CD4-positive, alpha-beta T cell treated with Interleukin-6 at 100 ng/mL for 8 hours (primary cell): ENCODE results near the gene CSNK1E.

ENCODE experiments used
- DNase-seq: peaks from one replicate; pipeline ENCODE4 v3.0.0-alpha.2; 2020; ENCODE audit warnings: mixed read lengths, low spot score

CSNK1E gene

GRCh38 chr22:38305471-38306448 lies 11.5 kb downstream of the CSNK1E start:
- DNase-seq = peak; percentile 26

- no peak for DNase-seq
These were observed 12.7 kb downstream of the CSNK1E start for GRCh38 chr22:38304526-38304925.

- DNase-seq = no peak
These were observed 13.3 kb downstream of the CSNK1E start for GRCh38 chr22:38303974-38304373.

- DNase-seq = no peak
These were observed 14.3 kb downstream of the CSNK1E start for GRCh38 chr22:38302906-38303305.

- no peak for DNase-seq
These were observed 16.3 kb downstream of the CSNK1E start for GRCh38 chr22:38300946-38301345.

- no peak for DNase-seq
These were observed 16.9 kb downstream of the CSNK1E start for GRCh38 chr22:38300197-38300945.

- DNase-seq = no peak
These were observed 17.5 kb downstream of the CSNK1E start for GRCh38 chr22:38299770-38300102.

GRCh38 chr22:38298312-38299005 lies 18.8 kb downstream of the CSNK1E start:
- peak; percentile 35 for DNase-seq

- DNase-seq = no peak
These were observed 20.9 kb downstream of the CSNK1E start for GRCh38 chr22:38296372-38296771.

- no peak for DNase-seq
These were observed 21.4 kb downstream of the CSNK1E start for GRCh38 chr22:38295863-38296262.

GRCh38 chr22:38295339-38295738 lies 21.9 kb downstream of the CSNK1E start:
- no peak for DNase-seq

- no peak for DNase-seq
These were observed 23.0 kb downstream of the CSNK1E start for GRCh38 chr22:38294193-38294592.

- DNase-seq = no peak
These were observed 24.5 kb downstream of the CSNK1E start for GRCh38 chr22:38292694-38293093.

GRCh38 chr22:38291201-38291777 lies 25.9 kb downstream of the CSNK1E start:
- no peak for DNase-seq

- no peak for DNase-seq
These were observed 26.9 kb downstream of the CSNK1E start for GRCh38 chr22:38290347-38290746.

- DNase-seq = no peak
These were observed 27.6 kb downstream of the CSNK1E start for GRCh38 chr22:38289583-38290082.

- DNase-seq = no peak
These were observed 30.1 kb downstream of the CSNK1E start for GRCh38 chr22:38286915-38287669.

- DNase-seq = no peak
These were observed 32.2 kb downstream of the CSNK1E start for GRCh38 chr22:38285018-38285417.

- no peak for DNase-seq
These were observed 33.2 kb downstream of the CSNK1E start for GRCh38 chr22:38284042-38284402.

GRCh38 chr22:38282397-38282796 lies 34.8 kb downstream of the CSNK1E start:
- DNase-seq = no peak

GRCh38 chr22:38276166-38276565 lies 41.1 kb downstream of the CSNK1E start:
- no peak for DNase-seq
